Stimulated activated CD8-positive, alpha-beta memory T cell treated with anti-CD3 and anti-CD28 coated beads, Interleukin-4, amount 100 ng/mL, for 1 hour (primary cell): ENCODE data around the gene SLC6A18.

Experiments
- DNase-seq, 2 donors: peaks; one replicate each; pipeline ENCODE4 v3.0.0-alpha.2; 2020; ENCODE audit warnings: low read depth in 2 of 2, low spot score in 1 of 2

The SLC6A18 gene

DNA sequence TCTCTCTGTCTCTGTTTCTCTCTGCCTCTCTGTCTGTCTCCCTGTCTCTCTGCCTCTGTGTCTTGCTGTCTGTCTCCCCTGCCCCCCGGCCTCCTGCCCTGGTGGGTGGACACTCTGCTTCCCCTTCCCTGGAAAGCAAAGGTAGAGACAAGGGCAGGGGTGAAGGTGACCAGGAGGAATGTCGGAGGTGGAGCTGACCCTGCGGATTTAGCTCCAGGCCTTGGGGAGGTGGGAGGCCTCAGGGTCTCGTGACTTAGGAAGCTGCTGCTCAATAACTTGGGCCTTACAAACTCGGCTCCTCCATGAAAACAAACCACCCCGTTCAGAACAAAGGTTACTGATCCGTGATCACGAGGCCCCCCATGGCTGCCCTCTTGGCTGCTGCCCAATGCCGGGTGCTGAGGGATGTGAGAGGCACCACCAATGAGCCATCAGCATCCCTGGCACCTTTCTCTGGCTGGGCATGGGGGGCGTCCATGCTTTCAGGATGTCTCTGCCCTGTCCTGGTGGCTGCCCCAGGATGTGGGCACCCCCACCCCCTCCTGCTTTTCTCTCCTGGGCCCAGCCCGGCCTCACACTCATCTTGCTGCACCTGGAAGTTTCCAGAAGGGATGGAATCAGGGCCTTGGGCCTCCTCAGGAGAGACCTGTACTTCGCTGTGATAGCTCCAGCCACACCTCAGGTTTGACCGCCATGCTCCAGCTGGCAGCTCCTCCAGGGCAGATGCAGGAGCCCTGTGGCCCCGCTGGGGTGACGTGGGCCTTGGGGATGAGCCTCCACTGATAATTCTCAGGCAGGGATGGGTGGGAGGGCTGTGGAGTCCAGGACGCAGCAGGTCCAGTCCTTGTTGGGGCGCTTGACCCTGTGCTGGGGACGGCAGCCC lies 38.6 kb upstream of the SLC6A18 start:
- no peak for DNase-seq

GRCh38 chr5:1187234-1187949 lies 37.8 kb upstream of the SLC6A18 start:
- no peak for DNase-seq

GRCh38 chr5:1187950-1188334 lies 37.2 kb upstream of the SLC6A18 start:
- no peak for DNase-seq

DNA sequence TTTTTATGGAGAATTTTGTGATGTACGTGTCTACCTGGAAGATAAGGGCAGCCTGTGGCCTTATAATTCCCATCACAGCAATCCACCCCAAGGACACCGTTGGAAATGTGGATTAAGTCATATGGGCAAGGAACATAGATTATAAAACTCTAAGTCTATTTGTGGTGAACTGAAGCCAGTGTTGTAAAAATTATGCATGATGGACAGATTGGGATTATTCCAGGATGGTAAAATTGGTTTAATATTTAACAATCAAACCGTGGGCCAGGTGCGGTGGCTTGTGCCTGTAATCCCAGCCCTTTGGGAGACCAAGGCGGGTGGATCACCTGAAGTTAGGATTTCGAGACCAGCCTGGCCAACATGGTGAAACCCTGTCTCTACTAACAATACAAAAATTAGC lies 36.7 kb upstream of the SLC6A18 start:
- no peak for DNase-seq

DNA sequence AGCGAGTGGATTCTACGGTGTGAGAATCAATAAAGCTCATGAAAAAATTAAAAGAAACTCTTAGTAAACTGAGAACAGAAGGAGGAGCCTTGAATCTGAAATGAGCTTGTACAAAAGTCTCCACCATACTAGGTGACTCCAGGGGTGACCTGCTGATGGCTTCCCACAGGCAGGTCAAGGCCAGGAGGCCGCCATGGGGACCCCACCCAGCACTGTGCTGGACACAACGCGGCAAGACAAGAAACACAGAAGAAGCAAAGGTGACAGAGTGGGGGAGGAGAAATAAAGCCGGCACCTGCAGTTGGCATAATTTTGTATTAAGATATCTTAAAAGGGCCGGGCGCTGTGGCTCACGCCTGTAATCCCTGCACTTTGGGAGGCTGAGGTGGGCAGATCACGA lies 35.9 kb upstream of the SLC6A18 start:
- DNase-seq, result no peak

GRCh38 chr5:1190278-1190677 lies 34.9 kb upstream of the SLC6A18 start:
- no peak for DNase-seq

GRCh38 chr5:1190837-1191239 lies 34.3 kb upstream of the SLC6A18 start:
- no peak for DNase-seq

DNA sequence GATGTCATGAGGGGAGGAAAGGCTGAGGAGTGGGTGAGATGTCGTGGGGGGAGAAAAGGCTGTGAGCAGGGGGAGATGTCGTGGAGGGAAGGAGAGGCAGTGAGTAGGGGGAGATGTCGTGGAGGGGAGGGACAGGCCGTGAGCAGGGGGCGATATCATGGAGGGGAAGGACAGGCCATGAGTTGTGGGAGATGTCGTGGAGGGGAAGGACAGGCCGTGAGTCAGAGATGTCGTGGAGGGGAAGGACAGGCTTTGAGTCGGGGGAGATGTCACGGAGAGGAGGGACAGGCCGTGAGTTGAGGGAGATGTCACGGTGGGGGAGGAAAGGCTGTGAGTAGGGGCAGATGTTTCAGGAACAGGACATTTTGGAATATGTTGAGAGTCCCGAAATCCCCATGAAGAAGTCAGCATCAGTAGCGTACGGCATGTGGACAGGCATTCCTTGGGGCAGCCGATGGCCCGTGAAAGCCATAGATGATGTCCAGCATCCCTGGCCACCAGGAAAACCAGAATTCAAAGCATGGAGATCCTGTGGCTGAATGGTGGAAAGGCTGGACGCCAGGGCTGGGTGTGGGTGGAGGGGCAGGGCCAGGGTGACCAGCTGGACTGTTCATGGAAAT lies 32.1 kb upstream of the SLC6A18 start:
- DNase-seq, result no peak

- DNase-seq, result no peak
Observed at GRCh38 chr5:1193591-1193985, 31.6 kb upstream of the SLC6A18 start.

GRCh38 chr5:1194378-1194777 lies 30.8 kb upstream of the SLC6A18 start:
- DNase-seq, result no peak

DNA sequence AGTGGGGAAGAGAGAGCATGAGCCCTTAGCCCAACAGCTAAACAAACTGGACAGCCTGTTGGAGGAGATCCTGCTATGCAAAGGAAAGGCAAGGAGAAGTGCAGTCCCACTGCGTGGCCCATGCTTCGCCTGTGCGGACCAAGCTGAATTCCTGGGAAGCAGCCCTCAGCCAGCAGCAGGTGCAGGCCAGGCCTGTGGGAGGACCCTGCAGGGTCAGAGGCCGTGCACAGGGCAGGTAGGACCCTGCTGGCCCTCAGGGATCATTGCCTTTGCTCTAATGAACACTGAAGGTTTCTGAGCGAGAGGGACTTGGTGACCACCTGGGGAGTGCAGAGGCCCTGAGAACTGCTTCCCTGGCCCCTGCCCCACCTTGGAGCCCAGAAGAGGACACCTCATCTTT lies 29.7 kb upstream of the SLC6A18 start:
- DNase-seq, result no peak

GRCh38 chr5:1195916-1196315 lies 29.3 kb upstream of the SLC6A18 start:
- no peak for DNase-seq

- no peak for DNase-seq
Observed at GRCh38 chr5:1196562-1196961, 28.6 kb upstream of the SLC6A18 start.

DNA sequence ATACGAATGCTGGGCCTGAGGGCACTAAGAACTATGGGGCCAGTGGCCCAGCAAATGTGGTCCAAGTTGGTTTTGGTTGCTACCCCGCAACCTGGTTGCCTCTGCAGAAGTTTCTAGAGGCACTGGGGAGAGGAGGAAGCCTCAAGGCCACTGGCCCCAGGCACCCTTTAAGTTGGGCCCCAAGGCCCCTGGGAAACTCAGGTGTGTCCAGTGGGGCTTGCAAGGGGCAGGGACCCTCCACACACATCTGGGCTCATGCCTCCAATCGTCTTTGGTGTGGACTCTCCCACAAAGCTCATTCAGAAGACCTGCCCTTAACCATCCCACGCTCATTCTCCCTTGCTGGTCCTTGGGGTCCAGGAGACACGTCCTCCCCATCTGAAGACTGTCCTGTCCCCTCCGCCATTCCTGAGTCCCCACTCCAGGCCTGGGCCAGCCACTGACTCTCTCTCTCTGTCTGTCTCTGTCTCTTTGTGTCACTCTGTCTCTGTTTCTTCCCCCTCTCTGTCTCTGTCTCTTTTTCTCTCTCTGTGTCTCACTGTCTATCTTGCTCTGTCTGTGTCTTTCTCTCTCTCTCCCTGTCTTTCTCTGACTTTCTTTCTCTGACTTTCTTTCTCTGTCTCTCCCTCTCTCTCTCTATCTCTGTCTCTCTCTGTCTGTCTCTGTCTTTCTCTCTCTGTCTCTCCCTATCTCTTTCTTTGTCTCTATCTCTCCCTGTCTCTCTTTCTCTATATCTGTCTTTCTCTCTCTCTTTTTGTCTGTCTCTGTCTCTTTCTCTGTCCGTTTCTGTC lies 27.1 kb upstream of the SLC6A18 start:
- no peak for DNase-seq

DNA sequence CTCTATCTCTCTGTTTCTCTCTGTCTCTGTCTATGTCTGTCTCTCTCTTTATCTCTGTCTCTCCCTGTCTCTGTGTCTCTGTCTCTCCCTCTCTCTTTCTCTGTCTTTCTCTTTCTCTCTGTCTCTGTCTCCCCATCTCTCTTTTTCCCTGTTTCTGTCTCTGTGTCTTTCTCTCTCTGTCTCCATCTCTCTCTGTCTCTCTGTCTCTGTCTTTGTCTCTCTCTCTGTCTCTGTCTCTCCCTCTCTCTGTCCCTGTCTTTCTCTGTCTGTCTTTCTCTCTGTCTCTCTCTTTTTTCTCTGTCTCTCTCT lies 25.9 kb upstream of the SLC6A18 start:
- DNase-seq, result no peak

GRCh38 chr5:1199649-1200494 lies 25.3 kb upstream of the SLC6A18 start:
- DNase-seq, result no peak

DNA sequence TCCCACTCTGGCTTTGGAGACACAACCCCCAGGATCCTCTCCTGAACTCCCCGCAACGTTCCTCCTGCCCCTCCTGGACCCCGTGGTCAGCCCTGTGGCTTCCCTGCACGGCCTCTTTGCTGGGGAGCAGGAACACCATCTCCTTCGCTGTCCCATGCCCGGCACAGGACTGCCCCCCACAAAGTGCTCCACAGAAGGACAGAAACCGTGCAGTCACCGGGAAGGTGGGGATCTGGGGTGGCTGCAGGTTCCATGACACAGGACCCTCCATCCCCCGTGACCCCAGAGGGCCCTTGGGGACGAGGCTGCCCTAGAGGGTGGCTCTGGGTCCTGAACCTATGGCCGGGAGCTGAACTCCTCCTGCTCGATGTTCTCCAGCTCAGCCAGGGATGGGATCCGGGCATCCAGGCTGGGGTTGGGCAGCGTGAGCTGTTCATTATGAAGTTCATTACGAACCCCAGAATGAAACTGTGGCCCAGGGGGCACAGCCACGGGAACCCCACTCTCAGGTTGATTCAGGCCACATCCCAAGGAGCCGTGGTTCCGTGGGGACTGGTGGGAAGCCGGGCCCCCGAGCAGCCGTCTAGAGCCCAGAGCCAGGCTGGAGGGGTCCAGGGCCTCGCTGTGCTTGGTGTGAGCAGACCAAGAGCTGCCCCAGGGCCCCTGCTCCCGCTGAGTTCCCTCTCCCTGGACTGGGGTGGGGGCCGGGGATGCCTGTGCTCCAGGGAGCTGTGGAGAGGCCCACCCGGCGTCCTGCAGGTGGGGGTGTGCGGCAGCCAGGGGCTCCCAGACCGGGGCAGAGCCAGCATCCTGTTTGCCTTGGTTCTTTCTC lies 24.5 kb upstream of the SLC6A18 start:
- DNase-seq, result no peak

- no peak for DNase-seq
Observed at GRCh38 chr5:1201327-1202025, 23.7 kb upstream of the SLC6A18 start, which contains the start of gene SLC6A19. TSS of gene SLC6A19 (plus strand) at chr5:1201595. CDS start at chr5:1201651, 56 bp downstream.
